ENCODE results near the gene MYH11.
"Not testable (repeated sequence)": the region's sequence is repeated elsewhere in the genome, so short reads cannot be mapped to it uniquely, and the experiment has no call there.

Gene MYH11

DNA sequence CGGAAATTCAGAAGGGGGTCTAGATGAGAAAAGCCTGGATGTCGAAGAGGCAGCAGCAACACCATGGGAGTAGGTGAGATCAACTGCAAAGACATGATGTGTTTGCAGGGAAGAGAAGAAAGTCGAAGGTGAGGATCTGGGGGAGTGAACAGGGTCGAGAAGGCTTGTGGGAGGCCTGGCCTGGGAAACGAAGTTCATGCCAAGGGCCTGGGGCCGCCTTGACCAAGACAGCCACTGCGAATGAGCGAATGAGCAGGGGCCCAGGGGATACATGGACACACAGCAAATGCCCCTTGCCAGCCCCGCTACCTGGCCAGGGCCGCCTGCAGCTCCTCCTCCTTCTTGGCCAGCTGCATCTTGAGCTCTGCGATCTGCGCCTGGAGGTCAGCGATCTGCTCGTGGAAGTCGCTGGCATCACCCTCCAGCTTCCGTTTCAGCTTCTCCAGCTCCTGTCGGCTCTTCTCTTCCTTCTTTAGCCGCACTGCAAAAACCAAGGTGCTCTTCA, 119.6 kb downstream of the MYH11 start:
- H3K27ac ChIP-seq, result no peak overlapping the region
- TF ChIP-seq, protein P1, sequence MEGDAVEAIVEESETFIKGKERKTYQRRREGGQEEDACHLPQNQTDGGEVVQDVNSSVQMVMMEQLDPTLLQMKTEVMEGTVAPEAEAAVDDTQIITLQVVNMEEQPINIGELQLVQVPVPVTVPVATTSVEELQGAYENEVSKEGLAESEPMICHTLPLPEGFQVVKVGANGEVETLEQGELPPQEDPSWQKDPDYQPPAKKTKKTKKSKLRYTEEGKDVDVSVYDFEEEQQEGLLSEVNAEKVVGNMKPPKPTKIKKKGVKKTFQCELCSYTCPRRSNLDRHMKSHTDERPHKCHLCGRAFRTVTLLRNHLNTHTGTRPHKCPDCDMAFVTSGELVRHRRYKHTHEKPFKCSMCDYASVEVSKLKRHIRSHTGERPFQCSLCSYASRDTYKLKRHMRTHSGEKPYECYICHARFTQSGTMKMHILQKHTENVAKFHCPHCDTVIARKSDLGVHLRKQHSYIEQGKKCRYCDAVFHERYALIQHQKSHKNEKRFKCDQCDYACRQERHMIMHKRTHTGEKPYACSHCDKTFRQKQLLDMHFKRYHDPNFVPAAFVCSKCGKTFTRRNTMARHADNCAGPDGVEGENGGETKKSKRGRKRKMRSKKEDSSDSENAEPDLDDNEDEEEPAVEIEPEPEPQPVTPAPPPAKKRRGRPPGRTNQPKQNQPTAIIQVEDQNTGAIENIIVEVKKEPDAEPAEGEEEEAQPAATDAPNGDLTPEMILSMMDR (conservative IDR thresholded peaks at IDR 0.05), result no peak

DNA sequence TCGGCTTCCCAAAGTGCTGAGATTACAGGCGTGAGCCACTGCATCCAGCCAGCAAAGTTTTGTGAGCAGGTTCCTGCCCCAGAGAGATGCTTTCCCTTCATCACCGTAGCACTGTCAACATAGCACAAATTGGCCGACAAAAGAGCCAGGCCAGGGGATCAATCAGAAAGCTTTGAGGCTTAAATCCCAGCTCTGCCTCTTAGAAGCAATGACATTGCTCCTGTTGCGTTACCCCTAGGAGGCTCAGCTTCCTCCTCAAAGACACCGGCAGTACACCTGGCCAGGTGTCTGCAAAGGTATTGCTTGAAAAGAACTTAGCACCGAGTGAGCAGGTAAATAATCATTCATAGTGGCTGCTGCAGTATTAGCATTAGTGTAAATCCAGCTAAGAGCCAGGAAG, 120.3 kb downstream of the MYH11 start:
- no peak overlapping the region for H3K27ac ChIP-seq
- TF ChIP-seq, protein P1 (conservative IDR thresholded peaks at IDR 0.05), result no peak

DNA sequence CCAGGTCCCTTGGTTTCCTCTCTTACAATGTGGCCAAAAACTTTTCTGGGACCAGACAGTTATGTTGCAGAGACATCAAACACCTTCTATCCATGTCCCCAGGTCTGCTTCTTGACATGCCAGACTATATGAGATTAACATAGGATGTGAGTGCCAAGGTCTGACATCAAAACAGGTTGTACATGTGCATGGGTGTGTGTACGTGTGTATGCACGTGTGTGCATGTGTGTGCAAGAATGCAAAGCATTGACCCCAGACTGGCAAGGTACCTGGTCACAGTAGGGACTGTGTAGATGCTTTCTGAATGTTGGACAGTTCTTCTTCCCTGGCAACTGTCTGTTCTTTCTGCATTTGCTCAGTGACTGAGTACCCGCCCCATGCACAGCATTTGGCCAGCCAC, 121.2 kb downstream of the MYH11 start:
- H3K27ac ChIP-seq, result no peak overlapping the region
- TF ChIP-seq, protein P1 (conservative IDR thresholded peaks at IDR 0.05), result no peak

DNA sequence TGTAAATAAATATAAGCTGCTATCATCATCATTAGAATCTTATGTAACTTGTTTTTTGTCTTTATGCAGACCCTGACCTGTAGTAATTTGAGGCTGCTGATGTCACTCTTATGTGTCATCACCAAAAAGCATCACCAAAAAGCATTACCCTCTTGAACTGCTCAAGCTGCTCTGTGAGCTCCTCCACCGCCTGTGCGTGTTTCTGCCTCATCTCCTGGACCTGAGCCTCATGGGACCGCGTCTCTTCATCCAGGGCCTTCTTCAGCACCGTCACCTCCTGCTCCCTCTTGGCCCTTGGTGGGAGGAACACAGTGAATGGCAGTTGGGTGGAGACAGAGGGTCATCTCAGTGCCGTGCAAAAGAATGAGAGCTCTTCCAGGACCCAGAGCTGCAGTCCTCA, 124.4 kb downstream of the MYH11 start:
- TF ChIP-seq, protein P1 (conservative IDR thresholded peaks at IDR 0.05), result no peak
- no peak overlapping the region for H3K27ac ChIP-seq

DNA sequence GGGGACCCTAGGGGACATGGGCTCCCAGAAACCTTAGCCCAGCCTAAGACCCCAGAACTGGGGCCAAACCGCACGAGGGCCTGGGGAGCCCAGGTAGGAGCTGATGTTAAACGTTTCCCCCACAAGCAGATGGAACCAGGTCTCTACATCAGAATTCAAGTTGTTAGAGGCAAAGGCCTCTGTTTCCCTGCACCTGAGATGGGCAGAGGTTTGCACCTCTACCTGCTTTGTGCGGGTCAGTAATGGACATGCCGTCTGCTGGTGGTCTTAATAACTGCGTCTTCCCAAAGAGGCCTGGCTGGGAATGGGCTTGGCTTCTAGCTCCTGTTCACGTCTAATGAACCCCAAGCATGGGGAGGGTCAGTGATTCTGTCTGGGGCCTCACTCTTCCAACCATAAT, 127.7 kb downstream of the MYH11 start:
- TF ChIP-seq, protein P1 (conservative IDR thresholded peaks at IDR 0.05), result no peak
- H3K27ac ChIP-seq, result no peak overlapping the region

DNA sequence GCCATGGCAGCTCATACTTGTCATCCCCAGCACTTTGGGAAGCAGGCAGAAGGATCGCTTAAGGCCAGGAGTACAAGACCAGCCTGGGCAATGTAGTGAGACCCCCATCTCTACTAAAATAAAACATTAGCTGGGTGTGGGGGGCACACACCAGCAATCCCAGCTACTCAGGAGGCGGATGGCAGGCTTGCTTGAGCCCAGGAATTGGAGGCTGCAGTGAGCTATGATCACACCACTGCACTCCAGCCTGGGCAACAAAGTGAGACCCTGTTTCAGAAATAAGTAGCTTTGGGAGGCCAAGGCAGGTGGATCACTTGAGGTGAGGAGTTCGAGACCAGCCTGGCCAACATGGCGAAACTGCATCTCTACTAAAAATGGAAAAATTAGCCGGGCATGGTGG, 129.1 kb downstream of the MYH11 start:
- not testable (repeated sequence) for H3K27ac ChIP-seq

DNA sequence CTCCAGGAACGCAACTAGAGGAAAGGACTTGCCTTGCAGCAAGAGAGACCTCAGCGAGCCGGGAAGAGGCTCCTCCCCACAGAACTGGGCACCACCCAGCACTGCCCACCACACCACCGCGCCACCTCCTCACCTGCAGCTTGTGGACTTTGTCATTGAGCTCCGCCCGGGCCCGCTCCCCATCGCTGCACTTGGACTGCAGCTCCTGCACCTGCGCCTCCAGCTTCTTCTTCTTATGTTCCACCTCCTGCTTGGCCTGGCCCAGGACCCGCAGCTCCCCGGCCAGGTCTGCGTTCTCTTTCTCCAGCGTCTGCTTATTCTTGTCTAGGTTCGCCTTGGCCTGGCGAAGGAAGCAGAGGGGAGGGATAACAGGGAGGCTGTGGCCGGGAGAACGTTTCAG, 130.1 kb downstream of the MYH11 start:
- H3K27ac ChIP-seq, result no peak overlapping the region
- TF ChIP-seq, protein P1 (conservative IDR thresholded peaks at IDR 0.05), result no peak

DNA sequence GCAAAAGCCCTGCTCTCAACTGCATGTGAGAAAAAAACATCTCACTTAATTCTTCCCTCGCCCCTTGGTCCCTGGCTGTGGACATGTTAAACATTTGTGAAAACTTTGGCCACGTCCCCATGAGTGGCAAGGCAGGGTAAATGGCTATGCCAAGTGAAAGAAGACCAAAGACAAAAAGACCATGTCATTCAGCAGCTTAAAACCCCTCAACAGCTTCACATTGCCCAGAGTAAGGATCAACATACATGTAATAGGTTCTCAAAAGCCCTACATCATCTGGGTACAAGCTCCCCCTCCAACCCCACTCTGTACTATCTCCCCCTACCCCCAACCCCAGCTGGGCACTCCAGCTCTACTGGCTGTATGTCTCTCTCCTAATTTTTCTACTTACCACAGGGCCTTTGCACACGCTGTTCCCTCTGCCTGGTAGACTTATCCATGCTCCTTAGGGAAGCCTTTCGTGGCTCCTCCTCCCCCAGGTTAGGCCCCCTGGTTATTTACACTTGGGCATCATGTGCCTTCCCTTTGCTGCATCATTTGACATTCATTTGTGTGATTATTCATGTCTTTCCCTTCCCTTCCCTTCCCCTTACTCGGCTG, 131.1 kb downstream of the MYH11 start:
- TF ChIP-seq, protein P1 (conservative IDR thresholded peaks at IDR 0.05), result no peak
- no peak overlapping the region for H3K27ac ChIP-seq
